Activated T-cell treated with anti-CD3 and anti-CD28 coated beads, Interleukin-2, amount 50 U/mL, for 24 hours (primary cell): Measurements from ENCODE around the gene NGF.

Source experiments
- DNase-seq: peaks from one replicate; pipeline ENCODE4 v3.0.0-alpha.2; 2020
- H3K27ac Mint-ChIP-seq: 2 replicates; pipeline ENCODE4 v1.8.0; 2020; ENCODE audit warnings: mild to moderate bottlenecking, mixed read lengths
- H3K27me3 Mint-ChIP-seq: 2 replicates; pipeline ENCODE4 v1.8.0; 2020; ENCODE audit warnings: mixed read lengths
- H3K36me3 Mint-ChIP-seq: 2 replicates; pipeline ENCODE4 v1.8.0; 2020; ENCODE audit warnings: low read depth, mixed read lengths
- H3K4me1 Mint-ChIP-seq: 2 replicates; pipeline ENCODE4 v1.8.0; 2020; ENCODE audit warnings: low read depth, mixed read lengths
- H3K4me3 Mint-ChIP-seq: 2 replicates; pipeline ENCODE4 v1.8.0; 2020; ENCODE audit warnings: mild to moderate bottlenecking, moderate library complexity, mixed read lengths
- H3K9me3 Mint-ChIP-seq: 2 replicates; pipeline ENCODE4 v1.8.0; 2020; ENCODE audit warnings: mixed read lengths

Gene NGF

DNA sequence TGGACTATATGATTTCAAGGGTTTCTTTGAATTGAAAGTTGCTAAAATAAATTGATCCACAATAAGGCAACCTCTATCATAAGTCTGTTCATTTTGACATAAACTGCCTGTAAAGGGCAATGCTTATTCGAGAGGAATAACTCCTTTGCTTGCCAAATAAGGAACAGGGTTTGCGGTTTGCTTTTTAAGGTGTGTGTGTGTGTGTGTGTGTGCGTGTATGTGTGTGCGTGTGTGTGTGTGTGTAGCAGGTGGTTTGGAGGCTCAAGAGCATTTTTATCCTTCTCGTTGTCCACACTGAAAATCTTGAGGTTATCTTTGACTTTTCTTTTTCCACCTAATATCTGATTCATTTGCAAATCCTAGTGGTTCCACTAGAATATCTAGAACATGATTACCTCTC lies 13.1 kb upstream of the NGF start:
- Mint-ChIP-seq H3K4me3 (no peak overlapping the region), H3K27ac (no peak overlapping the region), H3K36me3 (no peaks in the 10 kb centered on the region), H3K27me3 (peaks cover 15% of the 10 kb centered on the region), H3K9me3 (no peaks in the 10 kb centered on the region), H3K4me1 (no peaks in the 10 kb centered on the region)
- no peak for DNase-seq

DNA sequence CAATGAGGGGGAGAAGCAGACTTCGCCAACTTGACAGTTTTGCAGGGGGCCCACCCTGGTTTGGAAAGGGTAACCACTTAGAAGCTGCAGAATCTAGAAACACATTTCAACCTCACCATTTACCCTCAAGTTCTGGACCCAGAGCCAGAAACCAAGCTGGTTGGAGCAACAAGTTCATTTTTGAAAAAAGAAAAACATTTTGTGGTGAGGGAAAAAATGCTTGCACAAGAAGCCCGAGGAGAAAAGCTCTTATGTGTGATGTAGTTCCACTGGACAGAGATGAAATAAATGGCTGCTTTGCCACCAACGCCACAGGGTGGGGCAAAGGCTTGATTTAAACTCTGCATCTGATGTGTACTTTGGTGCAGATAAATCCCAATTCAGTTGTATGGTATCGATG lies 10.6 kb upstream of the NGF start:
- H3K27me3 Mint-ChIP-seq: peaks cover 13% of the 10 kb centered on the region
- no peaks in the 10 kb centered on the region for H3K9me3 Mint-ChIP-seq
- DNase-seq: no peak
- no peaks in the 10 kb centered on the region for H3K4me1 Mint-ChIP-seq
- no peaks in the 10 kb centered on the region for H3K36me3 Mint-ChIP-seq
- no peak overlapping the region for H3K27ac Mint-ChIP-seq
- H3K4me3 Mint-ChIP-seq: no peak overlapping the region

DNA sequence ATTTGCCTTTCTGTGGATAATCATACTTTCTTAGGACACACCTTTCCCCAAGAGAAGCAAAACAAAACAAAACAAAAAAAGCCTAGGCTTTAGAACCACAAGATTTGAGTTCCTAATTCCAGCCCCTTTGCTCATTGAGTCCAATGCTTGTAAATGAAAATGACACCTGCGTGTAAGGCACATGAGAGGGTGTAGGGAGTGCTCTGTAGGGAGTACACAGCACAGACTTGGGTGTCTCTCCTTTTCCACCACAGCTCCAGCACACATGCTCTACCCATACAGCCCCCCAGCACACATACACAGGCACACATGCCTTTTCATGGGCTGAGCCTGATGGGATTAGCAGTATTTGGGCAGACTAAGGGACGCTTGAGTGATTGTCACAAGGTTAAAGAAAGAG lies 9.2 kb upstream of the NGF start:
- Mint-ChIP-seq H3K9me3 (no peaks in the 10 kb centered on the region), H3K4me3 (no peak overlapping the region), H3K27ac (no peak overlapping the region), H3K4me1 (no peaks in the 10 kb centered on the region), H3K36me3 (no peaks in the 10 kb centered on the region), H3K27me3 (peaks cover 16% of the 10 kb centered on the region)
- no peak for DNase-seq

DNA sequence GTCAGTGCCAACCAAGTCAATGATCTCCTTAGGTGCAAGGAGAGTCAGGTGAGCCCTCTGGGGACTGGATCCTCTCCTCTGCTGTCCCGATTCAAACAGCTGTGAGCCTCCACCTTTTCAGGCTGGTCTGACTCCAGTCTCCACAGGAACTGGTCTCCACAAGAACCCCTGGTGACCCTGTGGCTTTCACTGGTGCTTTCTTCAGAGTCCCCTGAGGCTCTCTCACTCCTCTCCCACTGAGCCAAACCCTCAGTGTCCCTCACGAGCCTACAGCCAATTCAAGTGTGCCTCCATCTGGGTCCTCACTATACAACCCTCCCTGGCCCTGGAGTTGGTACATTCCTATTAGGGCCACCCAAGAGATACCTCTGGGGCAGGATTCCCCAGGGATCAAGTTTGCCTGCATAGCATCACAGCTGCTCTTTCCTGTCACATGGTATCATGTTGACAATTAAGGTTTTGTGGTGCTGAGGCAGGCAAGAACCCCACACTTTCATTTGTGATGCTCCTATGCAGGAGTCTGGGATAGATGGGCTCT lies 5.2 kb upstream of the NGF start:
- Mint-ChIP-seq H3K36me3 (no peaks in the 10 kb centered on the region), H3K4me3 (no peak overlapping the region), H3K4me1 (no peaks in the 10 kb centered on the region), H3K27me3 (peaks cover 44% of the 10 kb centered on the region), H3K27ac (no peak overlapping the region), H3K9me3 (no peaks in the 10 kb centered on the region)
- no peak for DNase-seq

DNA sequence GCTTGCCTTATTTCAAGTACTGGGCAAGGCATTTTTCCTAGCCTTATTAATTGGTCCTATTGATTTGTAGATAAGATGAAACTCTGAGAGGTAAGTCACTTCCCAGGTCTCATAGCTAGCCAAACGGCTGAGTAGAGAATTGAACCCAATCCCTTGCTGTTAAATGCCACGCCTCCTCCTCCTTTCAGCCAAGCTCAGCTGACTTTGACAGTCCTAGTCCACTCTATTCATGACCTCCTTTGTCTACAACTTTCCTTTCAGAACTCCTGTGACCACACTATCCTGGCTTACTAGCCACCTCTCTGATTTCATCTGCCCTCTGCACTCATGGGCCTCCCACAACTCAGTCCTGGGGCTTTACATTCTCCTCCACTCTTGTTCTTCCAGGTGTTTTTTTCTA lies 3.9 kb upstream of the NGF start:
- Mint-ChIP-seq H3K4me3 (no peak overlapping the region), H3K36me3 (no peaks in the 10 kb centered on the region), H3K9me3 (no peaks in the 10 kb centered on the region), H3K27me3 (peaks cover 56% of the 10 kb centered on the region), H3K27ac (no peak overlapping the region), H3K4me1 (no peaks in the 10 kb centered on the region)
- DNase-seq: no peak

DNA sequence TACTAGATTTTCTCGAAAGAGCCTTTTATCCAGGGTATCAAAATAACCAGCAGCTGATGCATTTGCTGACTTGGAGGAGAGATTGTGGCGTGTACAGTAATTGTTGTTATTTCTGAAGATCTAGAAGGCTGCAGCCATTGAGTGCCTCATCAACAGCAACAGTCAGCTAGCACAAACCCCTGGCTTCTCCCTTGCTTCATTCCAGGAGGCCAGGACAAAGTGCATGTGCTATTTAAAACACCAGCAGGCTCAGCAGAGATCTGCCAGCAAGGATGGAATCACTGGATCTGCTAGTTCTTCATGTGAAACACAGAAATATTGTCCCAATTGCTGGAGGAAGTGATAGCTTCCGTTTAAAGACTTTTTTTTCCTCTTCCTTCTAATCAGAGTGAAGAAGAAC lies 2.8 kb upstream of the NGF start:
- no peak for DNase-seq
- Mint-ChIP-seq H3K27ac (no peak overlapping the region), H3K4me3 (no peak overlapping the region), H3K27me3 (peaks cover 65% of the 10 kb centered on the region), H3K9me3 (no peaks in the 10 kb centered on the region), H3K36me3 (no peaks in the 10 kb centered on the region), H3K4me1 (no peaks in the 10 kb centered on the region)

DNA sequence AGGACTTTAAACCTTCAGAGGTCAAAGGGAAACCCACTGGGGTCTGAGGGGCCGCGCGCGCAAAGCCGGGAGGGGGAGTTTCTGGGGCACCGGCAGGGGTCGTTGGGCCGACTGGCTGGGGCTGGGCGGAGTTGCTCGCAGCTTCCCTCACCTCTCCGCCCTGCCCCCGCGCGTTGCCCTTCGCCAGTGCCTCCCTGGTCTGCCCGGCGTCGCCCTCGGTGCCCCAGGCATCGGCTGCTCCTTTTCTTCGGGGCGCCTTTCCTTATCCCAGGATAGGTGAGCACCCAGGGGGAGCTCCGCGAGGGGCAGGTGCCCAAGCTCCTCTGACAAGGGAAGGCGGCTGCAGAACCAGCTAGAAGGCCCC lies 390 bp upstream of the NGF start:
- Mint-ChIP-seq H3K27ac (no peak overlapping the region), H3K4me1 (no peaks in the 10 kb centered on the region), H3K4me3 (no peak overlapping the region), H3K9me3 (no peaks in the 10 kb centered on the region), H3K27me3 (peaks cover 69% of the 10 kb centered on the region), H3K36me3 (no peaks in the 10 kb centered on the region)
- DNase-seq: no peak

DNA sequence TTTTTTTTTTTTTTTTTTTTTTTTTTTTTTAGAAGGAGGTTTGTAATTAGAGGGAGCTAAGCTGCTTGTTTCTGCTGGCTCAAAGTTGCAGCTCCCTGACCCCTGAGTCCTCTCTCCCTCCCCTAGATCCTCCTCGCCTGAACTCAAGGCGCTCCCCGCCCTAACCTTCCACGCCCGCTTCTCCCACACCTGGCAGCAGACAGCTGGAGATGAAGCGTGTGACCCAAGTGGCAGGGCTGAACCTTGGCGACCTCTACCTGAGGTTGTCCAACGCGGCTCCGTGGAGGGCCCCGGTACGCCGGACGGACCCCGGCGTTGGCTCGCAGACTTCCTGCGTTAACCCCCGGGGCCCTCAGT lies 795 bp downstream of the NGF start:
- H3K27me3 Mint-ChIP-seq: peaks cover 63% of the 10 kb centered on the region
- no peak overlapping the region for H3K4me3 Mint-ChIP-seq
- DNase-seq: no peak

DNA sequence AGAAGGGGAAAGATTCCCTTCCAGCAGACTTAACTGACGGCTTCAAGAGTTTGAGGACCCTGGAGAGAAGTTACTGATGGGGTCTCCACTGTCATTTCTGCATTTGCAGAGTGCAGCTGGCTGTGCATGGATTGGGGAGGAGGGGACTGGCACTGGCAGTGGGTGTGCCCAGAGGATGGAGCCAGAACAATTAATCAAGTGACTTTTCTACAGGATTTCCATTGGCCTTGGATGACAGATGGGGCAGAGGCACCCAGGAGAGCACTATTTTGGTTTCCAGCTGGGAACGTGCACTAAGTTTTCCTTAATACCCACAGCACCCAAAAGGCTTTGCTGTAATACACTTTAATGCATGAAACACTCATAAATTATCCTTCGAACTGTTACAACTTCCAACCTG lies 1.3 kb downstream of the NGF start:
- H3K4me1 Mint-ChIP-seq: no peaks in the 10 kb centered on the region
- DNase-seq: no peak
- no peak overlapping the region for H3K27ac Mint-ChIP-seq
- H3K9me3 Mint-ChIP-seq: no peaks in the 10 kb centered on the region
- no peaks in the 10 kb centered on the region for H3K36me3 Mint-ChIP-seq
- no peak overlapping the region for H3K4me3 Mint-ChIP-seq
- peaks cover 60% of the 10 kb centered on the region for H3K27me3 Mint-ChIP-seq

More for the DNA sequence above, 795 bp downstream of the NGF start:
- Mint-ChIP-seq H3K4me1 (no peaks in the 10 kb centered on the region), H3K36me3 (no peaks in the 10 kb centered on the region), H3K27ac (no peak overlapping the region), H3K9me3 (no peaks in the 10 kb centered on the region)

DNA sequence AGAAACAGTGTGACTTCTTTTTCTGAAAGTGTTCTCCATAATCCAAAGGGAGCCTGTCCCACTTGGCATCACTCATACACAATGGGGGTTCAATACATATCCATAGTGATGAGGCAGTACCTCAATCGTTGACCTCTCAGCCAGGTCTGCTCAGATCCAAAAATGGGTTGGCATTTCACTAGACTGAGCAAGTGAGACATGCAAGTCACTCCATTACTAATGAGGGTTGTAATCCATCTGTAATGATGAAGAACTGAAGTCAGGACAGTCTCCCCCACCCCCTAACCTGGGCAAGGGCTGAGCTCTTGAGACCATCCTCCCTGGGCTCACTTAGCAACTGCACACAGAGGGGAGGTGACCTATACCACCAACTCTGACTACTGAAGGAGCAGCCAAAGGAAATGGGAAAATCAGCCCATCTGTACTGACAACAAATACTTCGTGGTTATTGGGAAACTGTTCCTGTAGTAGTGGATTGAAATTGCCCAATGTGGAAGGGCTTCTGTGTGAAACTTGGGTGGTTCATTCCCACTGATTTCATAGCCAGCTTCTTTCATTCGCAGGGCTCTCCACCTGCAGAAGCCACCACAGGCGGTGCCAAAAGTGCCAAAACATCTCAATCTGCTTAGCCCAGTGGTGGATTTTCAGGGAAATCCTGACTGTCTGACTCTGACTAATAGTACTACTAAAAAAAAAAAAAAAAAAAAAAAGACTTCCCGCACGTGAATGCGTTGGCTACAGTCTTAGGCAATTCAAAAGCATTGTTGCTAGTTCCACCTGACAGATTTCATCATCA lies 5.0 kb downstream of the NGF start:
- no peaks in the 10 kb centered on the region for H3K4me1 Mint-ChIP-seq
- no peak for DNase-seq
- peaks cover 33% of the 10 kb centered on the region for H3K27me3 Mint-ChIP-seq
- no peaks in the 10 kb centered on the region for H3K36me3 Mint-ChIP-seq
- H3K4me3 Mint-ChIP-seq: no peak overlapping the region
- no peaks in the 10 kb centered on the region for H3K9me3 Mint-ChIP-seq
- no peak overlapping the region for H3K27ac Mint-ChIP-seq

DNA sequence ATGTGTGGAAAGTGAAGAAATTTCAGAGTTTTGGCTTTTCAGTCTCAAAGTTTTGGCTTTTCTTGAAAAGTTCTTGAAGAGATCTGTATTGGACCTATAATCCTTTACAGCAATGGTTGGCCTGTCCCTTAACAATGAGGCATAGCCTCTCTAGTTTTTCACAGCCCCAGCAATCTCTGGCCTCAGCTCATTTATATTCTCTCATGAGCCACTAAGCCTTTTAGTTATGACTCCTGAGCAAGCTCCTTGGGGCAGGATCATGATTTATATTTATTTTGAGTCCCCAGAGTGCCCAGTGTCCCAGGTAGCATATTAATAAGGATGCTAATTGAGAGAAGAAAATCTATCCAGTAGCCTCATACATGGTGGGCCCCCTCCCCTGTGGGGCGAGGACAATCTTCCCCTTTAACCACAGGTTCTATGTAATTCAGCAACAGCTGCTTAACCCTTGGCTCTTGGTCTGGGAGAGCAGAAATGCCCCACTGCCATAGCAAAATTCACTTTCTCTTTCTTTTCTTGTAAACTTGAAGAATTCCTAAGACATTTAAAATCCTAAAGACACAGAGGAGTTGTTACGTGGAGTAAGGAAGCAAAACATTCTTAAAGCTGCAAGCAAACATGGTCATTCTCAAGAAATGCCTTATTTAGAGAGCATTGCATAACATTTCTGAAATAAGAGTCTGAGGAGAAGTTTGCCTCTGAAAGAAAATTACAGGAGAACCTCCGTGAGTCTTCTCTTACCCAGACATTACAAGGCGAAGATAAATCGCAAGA lies 6.3 kb downstream of the NGF start:
- no peaks in the 10 kb centered on the region for H3K36me3 Mint-ChIP-seq
- H3K4me1 Mint-ChIP-seq: no peaks in the 10 kb centered on the region
- H3K9me3 Mint-ChIP-seq: no peaks in the 10 kb centered on the region
- no peak for DNase-seq
- H3K27me3 Mint-ChIP-seq: peaks cover 30% of the 10 kb centered on the region
- no peak overlapping the region for H3K27ac Mint-ChIP-seq
- H3K4me3 Mint-ChIP-seq: no peak overlapping the region

DNA sequence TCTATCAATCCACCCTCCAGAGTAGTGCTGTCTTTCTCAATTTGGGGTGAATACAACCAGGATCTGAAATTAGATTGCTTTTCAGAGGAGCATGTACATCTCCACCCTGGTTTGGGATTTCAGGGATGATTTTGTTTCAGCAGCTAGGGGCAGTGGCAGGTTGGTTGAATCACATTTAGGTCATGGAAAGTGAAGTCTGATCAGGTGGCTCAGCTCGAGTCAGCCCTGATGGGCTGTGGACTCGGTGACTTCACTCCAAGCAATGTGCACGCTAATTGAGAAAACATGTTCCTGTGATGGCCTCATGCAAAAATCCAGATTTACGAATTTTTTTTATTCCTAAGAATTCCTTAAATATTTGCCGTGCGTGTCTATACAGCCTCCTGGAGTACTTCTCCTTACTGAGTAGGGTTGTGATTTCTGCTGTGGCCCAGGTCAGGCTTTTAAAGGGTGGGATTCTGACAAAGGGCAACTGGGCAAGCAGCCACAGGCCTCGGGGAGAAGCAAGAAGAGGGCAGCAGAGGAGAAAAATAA lies 7.5 kb downstream of the NGF start:
- Mint-ChIP-seq H3K9me3 (no peaks in the 10 kb centered on the region), H3K4me1 (no peaks in the 10 kb centered on the region), H3K4me3 (no peak overlapping the region), H3K36me3 (no peaks in the 10 kb centered on the region), H3K27ac (no peak overlapping the region), H3K27me3 (peaks cover 29% of the 10 kb centered on the region)
- no peak for DNase-seq

DNA sequence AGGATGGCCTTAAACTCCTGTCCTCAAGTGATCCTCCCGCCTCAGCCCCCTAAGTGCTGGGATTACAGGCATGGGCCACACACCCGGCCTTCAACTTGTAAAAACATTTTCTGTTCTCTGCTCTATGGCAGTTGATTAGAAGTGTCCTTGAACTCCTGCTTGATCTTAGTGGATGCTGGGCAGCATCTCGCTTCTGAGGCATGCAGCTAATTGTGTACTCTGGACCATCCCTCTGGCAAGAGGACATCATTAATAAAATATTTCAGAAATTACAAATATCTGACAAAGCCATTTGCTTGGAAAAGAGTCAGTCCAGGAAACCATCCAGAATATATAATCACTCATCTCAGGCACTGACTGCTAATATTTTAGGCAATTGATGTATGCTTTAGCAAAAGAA lies 8.1 kb downstream of the NGF start:
- no peak for DNase-seq
- Mint-ChIP-seq H3K36me3 (no peaks in the 10 kb centered on the region), H3K9me3 (no peaks in the 10 kb centered on the region), H3K4me3 (no peak overlapping the region), H3K27me3 (peaks cover 28% of the 10 kb centered on the region), H3K27ac (no peak overlapping the region), H3K4me1 (no peaks in the 10 kb centered on the region)

DNA sequence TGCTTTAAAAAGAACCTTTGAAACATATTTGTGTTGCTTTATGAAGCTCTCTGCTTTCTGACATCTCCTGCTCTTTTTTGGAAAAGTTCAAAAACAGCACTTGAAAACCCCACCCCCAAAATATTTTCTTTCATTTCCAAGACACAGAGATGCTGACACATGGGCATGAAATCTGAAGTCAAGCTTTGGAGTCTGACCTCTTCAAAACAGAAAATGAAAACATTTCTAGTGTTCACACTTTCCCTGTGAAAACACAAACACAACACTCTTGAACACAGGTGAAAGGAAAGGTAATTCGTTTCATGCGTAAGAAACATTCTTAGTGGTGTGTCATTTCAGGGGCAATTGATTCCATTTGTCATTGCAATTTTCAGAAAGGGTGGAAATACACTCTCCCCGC lies 10.8 kb downstream of the NGF start:
- Mint-ChIP-seq H3K4me3 (no peak overlapping the region), H3K4me1 (no peaks in the 10 kb centered on the region), H3K27me3 (peaks cover 26% of the 10 kb centered on the region), H3K9me3 (no peaks in the 10 kb centered on the region), H3K27ac (no peak overlapping the region), H3K36me3 (no peaks in the 10 kb centered on the region)
- DNase-seq: no peak

DNA sequence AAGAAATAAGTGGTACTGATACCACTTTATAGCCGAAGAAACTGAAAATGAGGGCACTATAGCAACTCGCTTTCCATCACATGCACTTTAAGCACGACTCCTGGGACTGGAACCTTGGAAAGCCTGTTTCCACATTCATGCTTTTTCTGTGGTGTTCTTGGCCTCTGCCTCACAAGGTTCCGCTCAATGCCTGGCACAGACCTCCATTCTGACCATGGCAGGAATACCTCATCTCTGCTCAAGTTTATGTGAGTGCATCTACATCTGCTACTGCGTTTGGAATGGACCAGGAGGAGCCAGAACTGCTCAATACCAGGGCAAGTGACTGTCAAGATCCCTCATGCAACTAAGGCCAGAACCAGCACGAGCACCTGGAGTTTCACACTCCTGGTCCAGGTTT lies 11.6 kb downstream of the NGF start:
- Mint-ChIP-seq H3K4me1 (no peaks in the 10 kb centered on the region), H3K4me3 (no peak overlapping the region), H3K27ac (no peak overlapping the region), H3K9me3 (no peaks in the 10 kb centered on the region), H3K36me3 (no peaks in the 10 kb centered on the region), H3K27me3 (peaks cover 26% of the 10 kb centered on the region)
- no peak for DNase-seq
